Lower lobe of right lung (tissue), 2 donors: Measurements from ENCODE around the gene AGO1. TPM values are rescaled to one million over a fixed set of nuclear protein-coding genes. Genes with fewer than 3 reads are reported as not detected.

ENCODE experiments used
- ATAC-seq, 2 donors: fragments of 200-7000 bp; cut with Tn5 transposase; one replicate each; pipeline ENCODE4 v1.9.1; 2020 to 2022; ENCODE audit warnings: mild to moderate bottlenecking in 2 of 2, moderate library complexity in 2 of 2
- DNase-seq: peaks from one replicate; pipeline ENCODE4 v3.0.0-alpha.2; 2020
- H3K27ac ChIP-seq: fragments of 200-600 bp; one replicate; pipeline ENCODE4 v1.8.0; 2022
- H3K27me3 ChIP-seq: fragments of 200-600 bp; one replicate; pipeline ENCODE4 v1.8.0; 2022; ENCODE audit warnings: low read depth
- H3K36me3 ChIP-seq: fragments of 200-600 bp; one replicate; pipeline ENCODE4 v1.8.0; 2022; ENCODE audit warnings: mild to moderate bottlenecking
- H3K4me1 ChIP-seq: fragments of 200-600 bp; one replicate; pipeline ENCODE4 v1.8.0; 2022
- H3K4me3 ChIP-seq: fragments of 200-600 bp; one replicate; pipeline ENCODE4 v1.8.0; 2022; ENCODE audit warnings: mild to moderate bottlenecking
- H3K9me3 ChIP-seq: fragments of 200-600 bp; one replicate; pipeline ENCODE4 v1.8.0; 2022
- intact Hi-C: fragments of 100-400 bp; cut with DNase I; formaldehyde crosslinking; loops from one replicate; pipeline ENCODE4 v1.11.0; 2022
- total RNA-seq: library from RNA; stranded (reverse); fragmentation: NEBNext Ultra II Directional; extraction: Animal tissue kit (Norgen Biotek cat#: 25700); gene quantifications from one replicate; pipeline ENCODE4 v1.2.1, GENCODE V29; 2021
- TF ChIP-seq, protein P1 (sequence below): fragments of 200-600 bp; IDR thresholded peaks from one replicate; pipeline ENCODE4 v1.8.0; 2022; ENCODE audit warnings: antibody characterized with exemption, mild to moderate bottlenecking
- donor health status: DM: no; HTN: yes; CAD: no; lungs with severe emphysema.

Gene AGO1
- total RNA-seq, 1 donor from 2014 or later, result 26.9 TPM

- Histone ChIP-seq H3K4me1 (peaks cover 6% of the 10 kb centered on the region), H3K36me3 (peaks cover 34% of the 10 kb centered on the region), H3K27ac (no peak overlapping the region), H3K4me3 (no peak overlapping the region), H3K27me3 (no peaks in the 10 kb centered on the region), H3K9me3 (no peaks in the 10 kb centered on the region)
- no peak for DNase-seq
- TF ChIP-seq, protein P1, sequence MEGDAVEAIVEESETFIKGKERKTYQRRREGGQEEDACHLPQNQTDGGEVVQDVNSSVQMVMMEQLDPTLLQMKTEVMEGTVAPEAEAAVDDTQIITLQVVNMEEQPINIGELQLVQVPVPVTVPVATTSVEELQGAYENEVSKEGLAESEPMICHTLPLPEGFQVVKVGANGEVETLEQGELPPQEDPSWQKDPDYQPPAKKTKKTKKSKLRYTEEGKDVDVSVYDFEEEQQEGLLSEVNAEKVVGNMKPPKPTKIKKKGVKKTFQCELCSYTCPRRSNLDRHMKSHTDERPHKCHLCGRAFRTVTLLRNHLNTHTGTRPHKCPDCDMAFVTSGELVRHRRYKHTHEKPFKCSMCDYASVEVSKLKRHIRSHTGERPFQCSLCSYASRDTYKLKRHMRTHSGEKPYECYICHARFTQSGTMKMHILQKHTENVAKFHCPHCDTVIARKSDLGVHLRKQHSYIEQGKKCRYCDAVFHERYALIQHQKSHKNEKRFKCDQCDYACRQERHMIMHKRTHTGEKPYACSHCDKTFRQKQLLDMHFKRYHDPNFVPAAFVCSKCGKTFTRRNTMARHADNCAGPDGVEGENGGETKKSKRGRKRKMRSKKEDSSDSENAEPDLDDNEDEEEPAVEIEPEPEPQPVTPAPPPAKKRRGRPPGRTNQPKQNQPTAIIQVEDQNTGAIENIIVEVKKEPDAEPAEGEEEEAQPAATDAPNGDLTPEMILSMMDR, result peak; percentile 19
- intact Hi-C loops, result no loop called here
- ATAC-seq, result no peak
Measured at GRCh38 chr1:35857830-35858229, 25.2 kb upstream of the AGO1 start.

DNA sequence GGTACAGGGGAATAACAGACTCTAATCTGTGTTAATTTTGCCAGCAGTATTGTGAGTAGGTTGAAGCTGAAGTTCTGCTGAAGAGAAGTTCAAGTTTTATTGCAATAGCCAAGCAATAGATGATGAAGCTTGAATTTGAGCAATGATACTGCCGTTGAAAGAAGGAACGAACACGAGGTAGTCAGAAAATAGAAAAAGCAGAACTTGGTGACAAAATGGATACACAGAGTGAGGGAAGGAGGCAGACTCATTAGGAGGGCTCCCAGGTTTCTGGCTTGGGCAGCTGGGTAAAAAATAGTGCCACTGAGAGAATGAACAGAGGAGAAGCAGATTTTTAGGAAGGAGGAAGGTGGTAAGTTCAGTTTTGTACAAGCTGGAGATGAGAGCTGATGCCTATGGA, 22.3 kb upstream of the AGO1 start:
- peak overlapping the region; percentile 20 for H3K27ac ChIP-seq
- no peak for DNase-seq
- peak; percentile 41 to 57 for ATAC-seq
- H3K36me3 ChIP-seq, result peaks cover 5% of the 10 kb centered on the region
- H3K4me3 ChIP-seq, result no peak overlapping the region
- intact Hi-C loops, result no loop called here
- H3K9me3 ChIP-seq, result no peaks in the 10 kb centered on the region
- peaks cover 13% of the 10 kb centered on the region for H3K4me1 ChIP-seq
- no peaks in the 10 kb centered on the region for H3K27me3 ChIP-seq
- TF ChIP-seq, protein P1, result no peak

DNA sequence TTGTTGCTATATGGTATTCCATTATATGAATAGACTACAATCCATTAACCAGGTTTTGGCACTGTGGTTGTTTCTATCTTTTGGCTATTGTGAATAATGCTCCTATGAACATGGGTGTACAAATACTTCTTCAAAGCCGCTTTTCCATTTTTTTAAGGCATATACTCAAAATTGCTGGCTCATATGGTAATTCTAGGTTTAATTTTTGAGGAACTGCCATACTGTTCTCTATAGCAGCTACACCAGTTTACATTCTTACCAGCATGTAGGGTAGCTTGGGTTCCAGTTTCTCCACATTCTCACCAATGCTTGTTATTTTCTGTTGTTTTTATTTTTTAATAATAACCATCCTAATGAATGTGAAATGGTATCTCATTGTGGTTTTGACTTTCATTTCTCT, 19.9 kb upstream of the AGO1 start:
- peaks cover 7% of the 10 kb centered on the region for H3K4me1 ChIP-seq
- H3K27ac ChIP-seq, result no peak overlapping the region
- no peaks in the 10 kb centered on the region for H3K36me3 ChIP-seq
- TF ChIP-seq, protein P1, result no peak
- intact Hi-C loops, result no loop called here
- ATAC-seq (no peak), DNase-seq (no peak)
- no peak overlapping the region for H3K4me3 ChIP-seq
- H3K27me3 ChIP-seq, result no peaks in the 10 kb centered on the region
- no peaks in the 10 kb centered on the region for H3K9me3 ChIP-seq

- DNase-seq (no peak), ATAC-seq (no peak)
- intact Hi-C loops, result no loop called here
- peaks cover 7% of the 10 kb centered on the region for H3K4me1 ChIP-seq
- H3K27ac ChIP-seq, result no peak overlapping the region
- no peaks in the 10 kb centered on the region for H3K9me3 ChIP-seq
- H3K27me3 ChIP-seq, result no peaks in the 10 kb centered on the region
- no peaks in the 10 kb centered on the region for H3K36me3 ChIP-seq
- no peak overlapping the region for H3K4me3 ChIP-seq
- TF ChIP-seq, protein P1, result no peak
Measured at GRCh38 chr1:35863881-35864625, 19.0 kb upstream of the AGO1 start.

DNA sequence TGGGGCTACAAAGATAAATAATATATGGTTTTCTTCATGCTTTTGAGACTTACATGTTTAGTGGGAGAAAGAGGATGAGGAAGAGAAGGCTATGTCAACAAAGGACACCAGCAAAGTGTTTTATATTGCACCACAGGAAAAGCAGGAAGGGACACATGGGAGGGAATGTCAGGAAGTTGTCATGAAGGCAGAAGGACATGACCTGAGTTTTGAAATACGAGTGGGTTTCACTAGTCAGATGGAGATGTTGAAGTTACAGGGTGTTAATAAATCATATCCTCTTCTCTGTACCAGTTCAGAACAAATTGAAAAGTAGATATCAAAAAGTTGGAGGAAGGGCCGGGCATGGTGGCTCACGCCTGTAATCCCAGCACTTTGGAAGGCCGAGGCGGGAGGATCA, 18.2 kb upstream of the AGO1 start:
- peaks cover 7% of the 10 kb centered on the region for H3K4me1 ChIP-seq
- H3K36me3 ChIP-seq, result no peaks in the 10 kb centered on the region
- no peak overlapping the region for H3K4me3 ChIP-seq
- intact Hi-C loops, result no loop called here
- H3K27me3 ChIP-seq, result no peaks in the 10 kb centered on the region
- no peaks in the 10 kb centered on the region for H3K9me3 ChIP-seq
- TF ChIP-seq, protein P1, result no peak
- DNase-seq, result no peak
- ATAC-seq, result peak; percentile 57 to 70
- no peak overlapping the region for H3K27ac ChIP-seq
